ENCODE results near the gene MRPS7. TPM values are rescaled to one million over a fixed set of nuclear protein-coding genes. Genes with fewer than 3 reads are reported as not detected.
A peak's percentile ranks its signal among the peaks of the same experiment; 100 is the strongest.

The MRPS7 gene
- total and polyA plus RNA-seq, 2 of the 8 experiments (the other 6 are each of a cell fraction or from before 2014, with no cell fraction given): 63.4 to 79.4 TPM

- Histone ChIP-seq H3K4me3 (ENCODE audit: extremely low read depth in 1 of 4, insufficient read depth in 2 of 4, low read depth in 3 of 4, low read length in 4 of 4) (no peak overlapping the region), H3K9me3 (ENCODE audit: insufficient read depth in 2 of 2, low read depth in 1 of 2, low read length in 1 of 2) (no peaks in the 10 kb centered on the region), H3K23ac (ENCODE audit: insufficient read length) (no peak overlapping the region), H2AK5ac (ENCODE audit: low read depth, low read length) (no peak overlapping the region), H3K27ac (ENCODE audit: low read depth, low read length) (no peak overlapping the region), H4K20me1 (replicated peaks in 1 of 2; ENCODE audit: control insufficient read depth in 1 of 2, insufficient read depth in 2 of 2, low read length in 2 of 2) (no peaks in the 10 kb centered on the region), H2BK20ac (ENCODE audit: low read length) (no peak overlapping the region), H3K27me3 (replicated peaks in 1 of 4; ENCODE audit: control insufficient read depth in 3 of 4, extremely low read depth in 1 of 4, insufficient read depth in 3 of 4, low read length in 3 of 4) (no peaks in the 10 kb centered on the region), H3K4me2 (ENCODE audit: insufficient read depth in 1 of 2, low read depth in 2 of 2, low read length in 2 of 2) (no peak overlapping the region), H3K79me1 (ENCODE audit: low read depth, low read length) (no peaks in the 10 kb centered on the region), H4K91ac (replicated peaks; ENCODE audit: insufficient read length, low read length) (no peak overlapping the region), H3K9ac (replicated peaks in 1 of 4; ENCODE audit: extremely low read depth in 1 of 4, low read depth in 3 of 4, low read length in 3 of 4) (no peak overlapping the region), H3K56ac (replicated peaks; ENCODE audit: insufficient read length, low read depth, low read length) (no peak overlapping the region), H3K36me3 (ENCODE audit: control insufficient read depth in 2 of 4, insufficient read depth in 4 of 4, low read length in 3 of 4) (no peaks in the 10 kb centered on the region), H3K4ac (replicated peaks; ENCODE audit: insufficient read length, low read depth, low read length) (no peak overlapping the region), H3K18ac (ENCODE audit: extremely low read depth, low read length) (no peak overlapping the region), H2BK120ac (replicated peaks; ENCODE audit: low read depth, low read length) (no peak overlapping the region), H2BK5ac (ENCODE audit: low read depth, low read length) (no peak overlapping the region), H2BK12ac (ENCODE audit: low read depth, low read length) (no peak overlapping the region), H2BK15ac (ENCODE audit: low read length) (no peak overlapping the region), H2AFZ (ENCODE audit: low read length) (no peak overlapping the region), H3K4me1 (replicated peaks in 1 of 4; ENCODE audit: control insufficient read depth in 3 of 4, insufficient read depth in 4 of 4, low read length in 3 of 4) (no peaks in the 10 kb centered on the region), H3K79me2 (ENCODE audit: control insufficient read depth in 1 of 2, insufficient read depth in 2 of 2, low read length in 2 of 2) (no peaks in the 10 kb centered on the region), H3K23me2 (ENCODE audit: low read depth, low read length) (no peaks in the 10 kb centered on the region), H4K8ac (ENCODE audit: extremely low read depth, insufficient read depth, low read length) (peak overlapping the region; percentile 12; the same call in 1 of the 2 replicates), H4K5ac (ENCODE audit: insufficient read length, low read depth, low read length) (no peak overlapping the region), H3K14ac (ENCODE audit: insufficient read length) (no peak overlapping the region)
- WGBS, 2 experiments (ENCODE audit: extremely low coverage in 1 of 2, insufficient coverage in 1 of 2, insufficient read length in 1 of 2, insufficient replicate concordance in 2 of 2, low coverage in 1 of 2, low lambda C conversion rate in 2 of 2, missing lambda C conversion rate in 1 of 2): 89% methylated on average over 8 of the region's 8 CpGs; no CpG with 5 or more reads in 1 of the 2 experiments
- TF ChIP-seq TAF7 (optimal IDR thresholded peaks at IDR 0.05; ENCODE audit: borderline replicate concordance, low read depth, low read length) (no peak), SP4 (IDR thresholded peaks at IDR 0.05; ENCODE audit: low read length) (no peak), EZH2 (IDR thresholded peaks at IDR 0.05; ENCODE audit: low read depth, low read length, severe bottlenecking) (no peak), CBX5 (IDR thresholded peaks at IDR 0.05; ENCODE audit: low read depth, low read length) (no peak), POU5F1 (IDR thresholded peaks at IDR 0.05; ENCODE audit: low read depth, low read length) (no peak), EP300 (IDR thresholded peaks at IDR 0.05; ENCODE audit: borderline replicate concordance in 1 of 2, low read depth in 2 of 2, low read length in 2 of 2) (no peak), SP2 (IDR thresholded peaks at IDR 0.05; ENCODE audit: low read length) (no peak), RBBP5 (IDR thresholded peaks at IDR 0.05; ENCODE audit: borderline replicate concordance, low read depth, low read length) (no peak), CEBPB (IDR thresholded peaks at IDR 0.05; ENCODE audit: low read depth, low read length) (no peak)
- POLR2A ChIA-PET (ENCODE audit: partially characterized antibody): interaction anchor here (0.6 to 1.1 kb wide), 2 partner anchors 21 to 28 kb away, joined by 3 read pairs; no protein-coding TSS in a partner anchor
- DNase-seq (ENCODE audit: low read depth in 1 of 2, low spot score in 2 of 2) (no peak), FAIRE-seq (no peak)
- CTCF ChIA-PET (ENCODE audit: partially characterized antibody): interaction anchor here (0.7 to 1.9 kb wide), 3 partner anchors 27 to 117 kb away, joined by 3 to 7 read pairs (median 4); no protein-coding TSS in a partner anchor
These were observed 33.8 kb downstream of the MRPS7 start for GRCh38 chr17:75295201-75296158.
